SK-N-SH (cell line): ENCODE data around the gene SFTPB.

ENCODE experiments used
- GABPA ChIP-seq: IDR thresholded peaks from 2 replicates; pipeline ENCODE4 v1.4.0; 2012; ENCODE audit warnings: low read depth, mild to moderate bottlenecking
- RCOR1 ChIP-seq: fragments of 150-350 bp; IDR thresholded peaks from 2 replicates; pipeline ENCODE4 v1.6.1; 2017; ENCODE audit warnings: antibody characterized with exemption, low read length
- TAF1 ChIP-seq: IDR thresholded peaks from 2 replicates; pipeline ENCODE4 v1.6.1; 2012; ENCODE audit warnings: low read depth, mild to moderate bottlenecking, low read length, moderate library complexity, borderline replicate concordance
- TF ChIP-seq, protein P1 (sequence below): fragments of 200-600 bp; sonication (generic); IDR thresholded peaks from 2 replicates; pipeline ENCODE4 v1.6.1; 2017; ENCODE audit warnings: antibody characterized with exemption, mild to moderate bottlenecking, moderate library complexity

DNA sequence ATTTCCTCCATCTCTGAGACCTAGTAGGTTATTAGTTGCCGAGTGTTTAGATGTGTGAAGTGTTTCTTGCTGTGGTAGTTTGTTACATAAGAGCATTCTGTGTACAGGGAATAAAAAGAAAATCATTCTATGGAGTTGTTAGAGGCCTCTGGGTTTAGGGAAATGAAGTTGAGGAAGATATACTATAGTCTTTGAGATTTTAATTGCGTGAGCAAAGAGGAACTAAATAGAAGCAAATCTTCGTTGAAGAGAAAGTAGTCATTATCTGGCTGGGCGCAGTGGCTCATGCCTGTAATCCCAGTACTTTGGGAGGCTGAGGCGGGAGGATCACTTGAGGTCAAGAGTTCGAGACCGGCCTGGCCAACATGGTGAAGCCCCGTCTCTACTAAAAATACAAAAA, 33.0 kb downstream of the SFTPB start:
- TF ChIP-seq, protein P1, sequence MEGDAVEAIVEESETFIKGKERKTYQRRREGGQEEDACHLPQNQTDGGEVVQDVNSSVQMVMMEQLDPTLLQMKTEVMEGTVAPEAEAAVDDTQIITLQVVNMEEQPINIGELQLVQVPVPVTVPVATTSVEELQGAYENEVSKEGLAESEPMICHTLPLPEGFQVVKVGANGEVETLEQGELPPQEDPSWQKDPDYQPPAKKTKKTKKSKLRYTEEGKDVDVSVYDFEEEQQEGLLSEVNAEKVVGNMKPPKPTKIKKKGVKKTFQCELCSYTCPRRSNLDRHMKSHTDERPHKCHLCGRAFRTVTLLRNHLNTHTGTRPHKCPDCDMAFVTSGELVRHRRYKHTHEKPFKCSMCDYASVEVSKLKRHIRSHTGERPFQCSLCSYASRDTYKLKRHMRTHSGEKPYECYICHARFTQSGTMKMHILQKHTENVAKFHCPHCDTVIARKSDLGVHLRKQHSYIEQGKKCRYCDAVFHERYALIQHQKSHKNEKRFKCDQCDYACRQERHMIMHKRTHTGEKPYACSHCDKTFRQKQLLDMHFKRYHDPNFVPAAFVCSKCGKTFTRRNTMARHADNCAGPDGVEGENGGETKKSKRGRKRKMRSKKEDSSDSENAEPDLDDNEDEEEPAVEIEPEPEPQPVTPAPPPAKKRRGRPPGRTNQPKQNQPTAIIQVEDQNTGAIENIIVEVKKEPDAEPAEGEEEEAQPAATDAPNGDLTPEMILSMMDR, result no peak
- TF ChIP-seq TAF1 (no peak), GABPA (no peak), RCOR1 (no peak)
